GM18873 (cell line): ENCODE results near the gene NOTCH4.
"Not testable (repeated sequence)": the region's sequence is repeated elsewhere in the genome, so short reads cannot be mapped to it uniquely, and the experiment has no call there.

Experiments used
- ATAC-seq: cut with Tn5 transposase; IDR thresholded peaks from one replicate; pipeline ENCODE4 v1.9.1; 2021; ENCODE audit warnings: mild to moderate bottlenecking, moderate library complexity, moderate number of reproducible peaks; ENCODE audit not compliant: unreplicated experiment, low FRiP score

The NOTCH4 gene

DNA sequence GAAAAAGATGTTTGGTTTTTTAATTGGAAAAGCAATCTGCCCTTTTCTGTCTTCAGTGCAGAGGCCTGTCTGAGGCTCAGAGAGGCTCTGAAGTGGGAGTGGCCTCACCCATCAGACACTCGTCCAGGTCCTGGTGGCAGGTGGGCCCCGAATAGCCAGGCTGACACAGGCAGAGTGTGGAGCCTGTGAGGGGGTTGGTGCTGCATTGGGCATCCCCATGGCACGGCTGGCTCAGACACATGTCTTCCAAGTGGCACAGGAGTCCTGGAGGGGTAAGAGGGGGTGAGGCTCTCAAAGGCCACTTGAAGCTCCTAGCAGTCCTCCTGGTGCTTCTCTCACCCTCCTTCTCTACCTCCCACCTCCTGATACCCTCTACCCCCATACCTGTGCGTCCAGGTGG is 3.8 kb downstream of the NOTCH4 start:
- ATAC-seq = no peak

DNA sequence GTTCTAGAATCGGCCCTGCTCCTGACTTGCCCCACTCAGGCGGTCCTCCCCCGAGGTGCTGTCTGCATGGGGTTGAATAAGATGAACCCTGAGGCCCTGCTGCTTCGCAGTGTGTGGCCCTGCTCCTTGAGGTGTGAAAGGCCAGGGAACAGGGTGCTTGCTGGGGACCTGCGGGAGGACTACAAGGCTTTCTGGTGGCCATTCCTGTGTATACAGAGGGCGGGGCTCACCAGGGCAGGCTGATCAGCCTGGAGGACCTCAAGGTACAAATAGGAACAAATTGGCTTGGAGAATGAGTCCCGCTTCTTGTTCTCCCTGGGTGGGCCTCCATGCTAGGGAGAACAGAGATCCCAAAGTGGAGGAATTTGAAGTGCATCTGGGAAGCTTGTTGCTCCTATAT is 5.7 kb downstream of the NOTCH4 start:
- ATAC-seq = no peak

DNA sequence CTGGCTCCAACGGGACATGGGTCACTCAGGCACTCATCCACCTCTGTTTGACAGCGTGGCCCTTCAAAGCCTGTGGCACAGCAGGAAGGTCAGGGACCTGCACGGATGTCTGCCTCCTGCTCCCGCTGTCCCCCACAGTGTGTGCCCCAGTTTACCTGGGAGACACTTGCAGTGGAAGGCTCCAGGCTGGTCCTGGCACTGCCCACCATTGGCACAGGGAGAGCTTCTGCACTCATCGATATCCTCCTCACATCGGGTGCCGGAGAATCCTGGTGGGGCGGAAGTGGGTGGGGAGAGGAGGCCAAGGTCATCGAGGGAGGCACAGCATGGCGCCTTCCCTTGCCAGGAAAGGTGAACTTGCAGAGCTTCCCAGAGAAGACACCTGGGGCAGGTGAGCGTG is 6.9 kb downstream of the NOTCH4 start:
- no peak for ATAC-seq

DNA sequence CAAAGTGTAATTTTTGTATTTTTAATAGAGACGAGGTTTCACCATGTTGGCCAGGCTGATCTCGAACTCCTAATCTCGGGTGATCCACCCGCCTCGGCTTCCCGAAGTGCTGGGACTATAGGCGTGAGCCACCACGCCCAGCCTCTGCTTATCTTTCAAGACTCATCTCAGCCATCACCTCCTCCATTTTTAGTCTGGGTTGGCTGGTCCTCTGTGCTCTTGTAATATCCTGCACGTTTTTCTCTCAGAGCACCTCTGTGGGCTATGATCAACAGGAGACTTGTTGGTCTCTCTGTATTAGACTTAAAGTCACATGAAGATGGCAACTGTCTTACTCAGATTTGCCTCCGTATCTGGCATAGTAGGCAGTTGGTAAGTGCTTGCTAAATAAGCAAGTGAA is 7.6 kb downstream of the NOTCH4 start:
- ATAC-seq = no peak

DNA sequence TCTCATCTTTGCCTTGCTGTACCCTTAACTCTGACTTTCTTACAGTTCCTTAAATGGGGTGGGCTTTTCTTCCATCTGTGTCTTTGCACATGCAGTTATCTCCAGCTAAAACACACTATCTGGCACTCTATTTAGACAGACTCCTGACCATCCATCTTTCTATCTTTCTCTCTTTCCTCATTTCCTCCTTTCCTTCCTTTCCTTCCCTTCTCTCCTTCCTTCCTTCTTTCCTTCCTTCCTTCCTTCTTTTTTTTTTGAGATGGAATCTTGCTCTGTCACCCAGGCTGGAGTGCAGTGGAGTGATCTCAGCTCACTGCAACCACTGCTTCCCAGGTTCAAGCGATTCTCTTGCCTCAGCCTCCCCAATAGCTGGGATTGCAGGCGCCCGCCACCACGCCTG is 8.2 kb downstream of the NOTCH4 start:
- no peak for ATAC-seq

DNA sequence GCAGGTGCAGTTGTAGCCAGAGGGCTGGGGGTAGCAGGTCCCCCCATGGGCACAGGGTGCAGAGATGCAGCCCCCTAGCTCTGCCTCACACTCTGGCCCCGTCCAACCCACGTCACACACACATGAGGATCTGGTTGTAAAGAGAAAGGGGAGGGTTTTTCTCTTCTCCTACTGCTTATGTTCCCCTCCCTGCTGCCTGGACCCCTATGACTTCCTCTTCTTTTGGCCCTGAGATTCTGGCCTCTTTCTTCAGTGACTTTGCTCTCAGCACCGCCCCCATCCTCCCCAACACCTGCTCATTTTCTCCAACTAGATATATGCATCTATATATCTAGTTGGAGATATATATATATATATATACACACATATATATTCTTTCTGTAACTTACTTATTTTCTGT is 9.7 kb downstream of the NOTCH4 start:
- no peak for ATAC-seq

DNA sequence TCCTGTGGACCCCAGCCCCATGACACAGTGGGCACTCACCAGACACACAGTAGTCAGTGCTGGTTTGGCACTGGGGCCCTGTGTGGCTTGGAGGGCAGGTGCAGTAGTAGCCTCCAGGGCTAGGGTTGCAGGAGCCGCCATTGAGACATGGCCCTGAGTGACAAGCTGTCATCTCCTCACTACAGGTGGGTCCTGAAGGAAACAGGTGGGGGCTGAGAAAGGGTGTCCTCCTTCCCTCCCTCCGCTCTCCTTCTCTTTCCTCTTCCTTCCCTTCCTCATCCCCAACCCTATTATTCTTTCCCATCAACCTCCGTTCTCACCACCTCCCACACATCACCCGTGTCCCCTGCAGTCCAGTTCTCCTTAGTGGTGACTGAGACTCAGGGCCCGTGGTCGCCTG is 10.2 kb downstream of the NOTCH4 start:
- ATAC-seq = no peak

DNA sequence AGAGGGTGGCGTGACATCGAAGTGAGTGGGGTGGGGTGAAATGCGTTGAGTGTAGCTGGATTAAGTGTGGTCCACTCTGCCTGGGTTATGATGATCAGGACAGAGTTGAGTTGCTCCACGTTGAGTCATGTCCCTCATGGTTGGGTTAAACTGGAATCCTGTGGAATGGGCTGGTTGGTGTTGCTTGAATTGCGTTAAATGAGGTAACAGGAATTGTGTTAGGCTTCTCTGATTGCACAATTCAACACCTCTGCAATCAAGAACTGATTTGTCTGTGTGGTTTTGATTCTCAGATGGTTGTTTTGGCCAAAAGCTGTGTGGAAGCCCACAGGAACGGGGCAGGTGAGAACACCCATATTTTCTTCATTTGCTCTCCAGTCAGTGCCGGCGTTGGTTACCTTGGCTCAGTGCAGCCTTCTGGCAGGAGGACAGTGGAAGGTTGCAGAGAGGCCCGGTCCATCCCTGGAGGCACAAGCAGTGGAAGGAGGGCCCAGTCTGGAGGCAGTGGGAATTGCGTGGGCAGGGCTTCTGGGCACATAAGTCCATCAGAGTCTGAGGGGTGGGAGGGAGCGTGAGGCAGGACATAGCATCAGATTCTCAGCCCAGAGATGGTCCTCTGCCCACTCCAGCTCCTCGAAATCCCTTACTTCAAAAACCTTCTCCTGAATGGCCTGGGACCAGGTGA is 11.6 kb downstream of the NOTCH4 start:
- no peak for ATAC-seq

DNA sequence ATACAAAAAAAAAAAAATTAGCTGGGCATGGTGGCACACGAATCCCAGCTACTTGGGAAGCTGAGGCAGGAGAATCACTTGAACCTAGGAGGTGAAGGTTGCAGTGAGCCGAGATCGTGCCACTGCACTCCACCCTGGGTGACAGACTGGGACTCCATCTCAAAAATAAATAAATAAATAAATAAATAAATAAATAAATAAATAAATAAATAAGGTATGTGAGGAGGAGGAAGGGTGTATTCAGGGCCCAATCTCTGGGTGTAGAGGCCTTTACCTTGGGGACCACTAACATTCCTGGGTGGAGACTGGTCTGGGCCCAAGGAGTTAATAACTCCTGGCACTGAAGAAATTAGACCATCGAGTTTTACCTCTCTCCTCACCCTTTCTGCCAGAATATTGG is 12.4 kb downstream of the NOTCH4 start:
- not testable (repeated sequence) for ATAC-seq

DNA sequence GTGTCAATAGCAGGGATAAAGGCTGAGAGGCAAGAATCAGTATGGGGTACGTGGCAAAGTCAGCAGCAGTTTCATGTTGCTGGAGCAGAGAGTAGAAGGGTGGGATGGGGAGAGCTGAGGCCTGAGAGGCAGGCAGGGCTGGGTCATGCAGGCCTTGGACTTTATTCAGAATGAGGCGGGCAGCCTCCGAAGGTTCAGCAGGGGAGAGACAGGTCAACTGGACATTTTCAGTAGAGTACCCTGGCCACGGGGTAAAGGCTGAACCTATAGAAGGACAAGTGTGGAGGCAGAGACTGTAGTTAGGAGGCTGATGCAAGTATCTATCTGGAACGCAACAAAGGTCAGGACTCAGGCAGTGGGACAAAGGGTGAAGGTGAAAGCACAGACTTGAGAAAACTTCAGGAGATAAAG is 13.7 kb downstream of the NOTCH4 start:
- no peak for ATAC-seq

DNA sequence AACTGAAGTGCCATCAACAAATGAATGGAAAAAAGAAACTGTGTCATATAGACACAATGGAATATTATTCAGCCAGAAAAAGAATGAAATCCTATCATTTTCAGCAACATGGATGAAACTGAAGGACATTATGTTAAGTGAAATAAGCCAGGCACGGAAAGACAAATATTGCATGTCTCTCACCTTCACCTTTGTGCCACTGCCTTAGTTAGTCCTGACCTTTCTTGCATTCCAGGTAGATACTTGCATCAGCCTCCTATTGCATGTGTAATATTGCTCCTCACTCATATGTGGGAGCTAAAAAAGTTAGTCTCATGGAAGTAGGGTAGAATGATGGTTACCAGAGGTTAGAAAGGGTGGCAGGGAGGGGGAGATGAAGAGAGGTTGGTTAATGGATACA is 14.9 kb downstream of the NOTCH4 start:
- no peak for ATAC-seq

DNA sequence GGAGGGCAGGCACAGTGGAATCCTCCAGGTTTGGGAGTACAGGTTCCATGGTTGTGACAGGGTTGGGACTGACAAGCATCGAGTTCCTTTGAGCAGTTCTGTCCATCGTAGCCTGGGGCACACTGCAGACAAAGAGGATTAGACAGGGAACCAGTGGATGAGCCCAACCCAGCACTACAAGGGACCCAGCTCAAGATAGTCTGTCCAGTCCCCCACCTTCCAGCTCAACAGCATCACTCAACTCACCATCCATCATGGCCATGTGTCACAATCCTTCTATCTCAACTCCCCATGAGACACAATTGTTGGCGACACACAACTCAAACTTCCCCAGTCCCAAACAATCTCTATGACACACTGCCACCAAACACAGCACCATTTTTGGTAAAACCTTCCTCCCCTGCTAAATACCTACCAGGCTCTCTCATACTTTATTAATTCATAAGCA is 19.6 kb downstream of the NOTCH4 start:
- no peak for ATAC-seq

DNA sequence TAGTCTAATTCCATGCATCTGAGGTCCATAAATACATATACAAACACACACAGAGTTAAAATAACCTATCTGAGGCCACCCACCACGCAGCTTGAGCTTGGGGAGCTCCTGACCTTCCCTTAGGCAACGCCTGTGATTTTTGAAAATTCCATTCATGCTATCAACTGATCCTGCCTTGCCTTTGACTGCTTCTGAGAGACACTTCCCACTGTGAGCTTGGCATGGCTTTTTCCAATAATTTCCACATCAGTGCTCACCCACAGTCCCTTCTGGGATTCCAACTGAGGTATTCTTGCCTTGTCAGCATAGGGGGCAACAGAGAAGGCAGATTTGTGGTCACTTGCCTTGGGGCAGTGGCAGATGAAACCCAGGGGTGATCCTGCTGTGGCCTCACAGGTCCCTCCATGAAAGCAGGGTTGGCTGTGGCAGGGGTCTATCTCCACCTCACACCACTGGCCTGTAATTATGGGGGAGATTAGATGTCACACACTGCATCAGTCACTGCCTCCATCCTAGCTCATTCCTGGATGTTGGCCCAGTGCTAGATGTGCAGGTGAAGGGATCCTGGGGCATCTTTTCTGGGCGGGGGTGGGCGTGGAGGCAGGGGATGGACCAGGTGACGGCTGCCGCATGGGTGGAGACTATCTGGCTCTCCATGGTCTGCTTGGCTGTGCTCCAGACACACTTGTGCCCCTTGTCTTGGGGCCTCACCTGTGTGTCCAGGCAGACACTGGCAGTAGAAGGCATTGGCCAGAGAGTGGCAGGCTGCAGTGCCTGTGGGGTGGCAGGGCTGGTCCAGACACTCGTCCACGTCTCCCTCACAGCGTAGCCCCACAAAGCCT is 20.2 kb downstream of the NOTCH4 start:
- ATAC-seq = no peak

DNA sequence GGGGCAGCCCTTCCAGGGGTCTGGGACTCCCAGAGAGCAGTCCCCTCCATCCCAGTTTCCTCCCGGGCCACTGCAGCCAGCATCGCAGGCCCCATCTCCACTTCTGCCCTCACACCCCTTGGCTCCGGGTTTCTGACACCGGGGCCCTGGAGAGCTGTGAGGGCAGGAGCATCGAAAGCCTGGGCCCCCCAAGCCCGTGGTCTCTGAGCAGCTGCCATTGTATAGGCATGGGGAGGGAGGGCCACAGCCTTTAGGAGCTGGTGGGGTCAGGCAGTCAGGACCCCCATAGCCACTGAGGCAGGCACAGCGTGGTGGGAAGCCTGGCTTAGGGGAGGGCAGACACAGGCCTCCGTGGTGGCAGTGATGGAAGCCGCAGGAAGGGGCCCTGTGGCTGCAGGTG is 21.7 kb downstream of the NOTCH4 start:
- no peak for ATAC-seq

DNA sequence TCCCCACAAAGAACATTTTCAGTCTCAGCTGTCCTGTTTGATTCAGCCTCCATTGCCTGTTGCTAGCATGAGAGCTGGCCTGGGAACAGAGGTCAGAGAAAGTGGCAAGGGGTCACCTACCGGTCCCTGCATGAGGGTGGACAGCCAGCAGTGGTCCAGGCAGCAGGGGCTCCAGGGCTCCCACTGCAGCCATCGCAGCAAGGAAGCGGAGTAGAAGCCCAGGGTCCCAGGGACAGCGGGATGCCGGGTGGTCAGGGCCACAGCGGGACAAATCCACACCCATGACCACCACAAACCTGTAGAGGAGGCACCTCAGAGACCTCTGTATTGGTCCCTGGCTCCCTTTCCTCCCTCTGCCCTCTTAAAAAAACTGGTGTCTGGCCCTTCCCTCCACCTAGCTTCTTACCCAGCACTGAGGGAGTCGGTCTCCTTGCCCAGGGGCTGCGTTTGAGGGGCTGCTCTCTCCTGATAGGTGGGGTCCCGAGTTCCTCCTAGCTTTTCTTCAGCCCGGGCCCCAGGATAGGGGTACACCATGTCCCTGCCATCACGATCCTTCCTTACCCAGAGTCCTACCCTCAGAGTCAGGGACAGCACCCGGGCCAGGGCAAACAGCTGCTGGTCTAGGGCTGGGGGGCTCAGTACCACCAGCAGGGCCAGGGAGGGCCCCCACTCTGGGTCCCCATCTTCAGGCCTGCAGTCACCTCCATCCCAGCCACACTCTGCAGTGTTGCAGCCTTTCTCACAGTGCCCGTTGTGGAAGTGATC is 23.0 kb downstream of the NOTCH4 start:
- no peak for ATAC-seq

DNA sequence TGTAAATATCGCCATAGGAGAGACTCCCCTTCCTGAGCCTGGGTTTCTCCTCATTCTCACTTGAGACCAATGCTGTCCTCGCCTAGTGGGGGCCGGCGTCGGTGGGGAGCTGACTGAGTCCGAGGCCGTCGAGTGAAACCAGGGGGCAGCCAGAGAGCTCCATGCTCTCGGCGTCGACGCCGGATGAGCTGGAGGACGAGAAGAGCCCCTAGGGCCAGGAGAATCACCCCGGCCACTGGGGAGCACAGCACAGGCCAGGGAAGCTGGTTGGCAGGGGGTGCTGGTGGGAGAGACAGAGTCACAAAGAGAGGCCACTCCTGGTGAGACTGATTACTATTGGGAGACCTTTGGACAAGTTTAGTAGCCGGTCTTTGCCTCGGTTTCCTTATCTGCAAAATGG is 25.0 kb downstream of the NOTCH4 start:
- no peak for ATAC-seq

DNA sequence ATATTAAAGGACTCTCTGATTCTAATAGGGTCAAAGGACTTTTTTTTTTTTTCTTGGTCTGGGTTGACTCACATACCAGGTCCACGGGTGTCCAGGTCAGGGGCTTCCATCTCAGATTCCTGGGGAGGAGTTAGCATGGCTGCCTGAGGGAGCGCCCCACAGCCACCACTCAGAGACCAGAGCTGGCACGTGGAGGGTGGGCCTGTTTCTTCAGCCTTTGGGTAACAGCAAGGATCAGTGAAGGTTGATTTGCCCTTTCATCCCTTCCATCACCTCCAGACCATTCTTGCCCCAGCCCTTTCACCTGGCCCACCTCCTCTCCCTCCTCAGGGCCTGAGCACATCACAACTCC is 25.5 kb downstream of the NOTCH4 start:
- ATAC-seq = no peak

DNA sequence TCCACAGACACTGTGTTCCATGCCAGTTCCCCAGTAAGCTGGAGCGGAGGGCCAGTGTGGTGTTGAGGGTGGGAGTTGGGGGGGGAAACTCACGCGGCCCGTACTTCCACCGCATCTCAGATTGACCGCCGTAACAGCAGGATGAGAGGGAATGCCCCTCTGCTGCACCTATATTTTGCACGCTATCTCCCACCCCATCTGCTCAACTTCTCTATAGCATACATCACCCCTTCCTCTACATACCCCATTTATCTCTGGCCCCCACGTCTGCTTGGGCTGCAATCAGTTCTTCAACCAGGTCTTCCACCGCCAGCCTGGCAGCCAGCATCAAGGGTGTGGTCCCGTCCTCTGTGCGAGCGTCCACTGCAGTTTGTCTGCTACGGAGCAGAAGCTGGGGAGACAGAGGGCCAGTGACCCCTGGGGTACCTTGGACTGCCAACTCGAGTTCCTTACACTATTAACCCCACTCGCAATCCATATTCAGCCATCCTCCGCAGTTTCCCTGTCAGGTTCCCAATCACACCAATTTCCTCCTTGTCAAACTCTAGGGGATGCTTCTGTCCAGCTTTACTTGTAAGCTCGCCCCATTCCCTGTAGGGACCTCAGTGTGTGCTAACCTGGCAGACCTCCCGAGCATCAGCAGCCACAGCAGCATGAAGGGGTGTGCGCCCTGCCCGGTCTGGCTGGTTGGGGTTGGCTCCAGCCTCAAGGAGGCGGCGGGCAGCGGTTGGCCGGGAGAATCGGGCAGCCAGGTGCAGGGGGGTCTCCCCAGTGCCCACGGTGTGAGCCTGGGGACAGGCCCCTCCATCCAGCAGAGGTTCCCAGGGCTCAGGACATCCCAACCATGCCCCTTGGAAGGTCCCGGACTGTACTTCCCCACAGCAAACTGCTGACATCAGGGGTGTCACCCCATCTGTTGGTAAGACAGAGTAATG is 26.9 kb downstream of the NOTCH4 start:
- ATAC-seq = no peak

DNA sequence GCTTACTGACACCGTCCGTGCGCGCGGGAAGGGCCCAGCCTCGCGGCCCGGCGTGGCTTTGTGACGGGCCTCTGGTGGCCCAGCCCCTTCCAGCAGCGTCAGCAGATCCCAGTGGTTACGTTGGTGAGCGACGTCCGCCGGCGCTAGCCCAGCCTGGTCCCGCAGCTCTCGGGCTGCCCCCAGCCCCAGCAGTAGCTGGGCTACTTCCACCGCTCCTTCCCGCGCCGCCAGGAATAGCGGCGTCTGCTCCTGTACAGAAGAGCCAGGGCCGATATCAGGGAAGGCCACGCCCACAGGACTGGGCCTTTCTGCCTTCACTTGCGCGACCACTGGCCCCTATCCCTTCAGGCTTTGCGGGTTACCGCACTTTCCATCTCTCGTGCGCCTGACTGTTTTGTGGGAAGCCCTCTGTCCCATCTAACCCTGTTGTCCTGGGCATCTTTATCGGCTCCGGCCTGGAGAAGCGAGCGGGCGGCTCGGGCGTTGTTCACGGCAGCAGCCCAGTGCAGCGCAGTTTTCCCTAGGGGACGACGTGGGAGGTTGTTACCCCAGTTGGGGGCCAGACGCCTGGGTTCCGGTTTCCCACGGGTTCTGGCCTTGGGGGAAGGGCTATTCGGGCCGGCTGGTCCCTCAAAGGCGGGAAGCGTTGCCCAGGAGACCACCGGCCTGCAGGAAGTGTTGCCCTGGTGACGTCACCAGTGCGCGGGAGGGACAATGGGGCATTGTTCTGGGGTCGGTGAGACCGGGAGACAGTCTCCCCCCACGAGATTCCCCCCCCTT is 27.8 kb downstream of the NOTCH4 start:
- peak; percentile 75 for ATAC-seq

DNA sequence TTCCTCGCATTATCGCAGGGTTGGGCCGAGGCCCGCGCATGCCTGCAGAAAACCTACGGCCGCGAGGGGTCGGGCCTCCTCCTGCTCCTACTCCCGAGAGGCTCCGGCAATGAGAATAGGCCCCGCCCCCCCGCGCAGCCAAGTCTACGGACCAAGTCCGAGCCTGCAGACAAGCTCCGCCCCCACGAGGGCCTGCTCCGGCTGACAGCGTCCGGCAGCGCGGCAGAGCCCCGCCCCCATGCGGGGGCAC is 28.3 kb downstream of the NOTCH4 start:
- no peak for ATAC-seq
